ENCODE results near the gene TGFB2.

Gene TGFB2

GRCh38 chr1:218301217-218301616, 43.9 kb upstream of the TGFB2 start:
- in situ Hi-C loops (cut with HindIII; ENCODE audit: low sequenced_read_pairs): no loop called here

GRCh38 chr1:218302155-218302554, 43.0 kb upstream of the TGFB2 start:
- in situ Hi-C loops (cut with HindIII; ENCODE audit: low sequenced_read_pairs): no loop called here
- DNase-seq (ENCODE audit: low read depth, low spot score): no peak
- no peak for TF ChIP-seq CTCF (IDR thresholded peaks at IDR 0.05; ENCODE audit: low read depth, low read length)
- no peak overlapping the region for H3K4me3 ChIP-seq (ENCODE audit: low read depth, low read length)

More at GRCh38 chr1:218301217-218301616, 43.9 kb upstream of the TGFB2 start:
- no peak overlapping the region for H3K4me3 ChIP-seq (ENCODE audit: low read depth, low read length)
- no peak for DNase-seq (ENCODE audit: low read depth, low spot score)
- TF ChIP-seq CTCF (IDR thresholded peaks at IDR 0.05; ENCODE audit: low read depth, low read length): no peak

GRCh38 chr1:218303176-218303879, 41.8 kb upstream of the TGFB2 start:
- TF ChIP-seq CTCF (IDR thresholded peaks at IDR 0.05; ENCODE audit: low read depth, low read length): no peak
- in situ Hi-C loops (cut with HindIII; ENCODE audit: low sequenced_read_pairs): no loop called here

GRCh38 chr1:218304281-218305039, 40.7 kb upstream of the TGFB2 start:
- peak; percentile 58 for DNase-seq (ENCODE audit: low read depth, low spot score)
- in situ Hi-C loops (cut with HindIII; ENCODE audit: low sequenced_read_pairs): no loop called here
- TF ChIP-seq CTCF (IDR thresholded peaks at IDR 0.05; ENCODE audit: low read depth, low read length): no peak
- no peak overlapping the region for H3K4me3 ChIP-seq (ENCODE audit: low read depth, low read length)

More at GRCh38 chr1:218303176-218303879, 41.8 kb upstream of the TGFB2 start:
- no peak overlapping the region for H3K4me3 ChIP-seq (ENCODE audit: low read depth, low read length)
- DNase-seq (ENCODE audit: low read depth, low spot score): no peak

- in situ Hi-C loops (cut with HindIII; ENCODE audit: low sequenced_read_pairs): no loop called here
- H3K4me3 ChIP-seq (ENCODE audit: low read depth, low read length): no peak overlapping the region
- TF ChIP-seq CTCF (IDR thresholded peaks at IDR 0.05; ENCODE audit: low read depth, low read length): no peak
- DNase-seq (ENCODE audit: low read depth, low spot score): no peak
These were observed 39.6 kb upstream of the TGFB2 start for GRCh38 chr1:218305472-218306064.

- in situ Hi-C loops (cut with HindIII; ENCODE audit: low sequenced_read_pairs): no loop called here
- DNase-seq (ENCODE audit: low read depth, low spot score): peak; percentile 35
- TF ChIP-seq CTCF (IDR thresholded peaks at IDR 0.05; ENCODE audit: low read depth, low read length): no peak
- H3K4me3 ChIP-seq (ENCODE audit: low read depth, low read length): no peak overlapping the region
These were observed 32.6 kb upstream of the TGFB2 start for GRCh38 chr1:218312509-218312908.

All from astrocyte of the spinal cord (primary cell).